DOHH2 (cell line): Measurements from ENCODE around the gene ART5.

Experiments
- H3F3A ChIP-seq: fragments of 200-600 bp; sonication (generic), shearing (Covaris generic); 2 replicates; pipeline ENCODE4 v1.6.0; 2016; ENCODE audit warnings: antibody characterized with exemption, mild to moderate bottlenecking; ENCODE audit not compliant: control insufficient read depth, insufficient read depth
- H3K27ac ChIP-seq: fragments of 200-600 bp; sonication (generic); 2 replicates; pipeline ENCODE4 v1.5.1; 2014; ENCODE audit warnings: low read depth, mild to moderate bottlenecking, low read length, moderate library complexity
- H3K27me3 ChIP-seq: fragments of 200-600 bp; sonication (generic); 2 replicates; pipeline ENCODE4 v1.6.1; 2014; ENCODE audit warnings: mild to moderate bottlenecking, low read length, mixed read lengths; ENCODE audit not compliant: control insufficient read depth
- H3K36me3 ChIP-seq: fragments of 200-600 bp; sonication (generic); 2 replicates; pipeline ENCODE4 v1.6.1; 2014; ENCODE audit warnings: mild to moderate bottlenecking, low read length, moderate library complexity, mixed read lengths; ENCODE audit not compliant: control insufficient read depth
- H3K4me1 ChIP-seq: fragments of 200-600 bp; sonication (generic); 2 replicates; pipeline ENCODE4 v1.6.1; 2014; ENCODE audit warnings: mild to moderate bottlenecking, low read length, mixed read lengths; ENCODE audit not compliant: control insufficient read depth
- H3K4me2 ChIP-seq: fragments of 200-600 bp; sonication (generic); 2 replicates; pipeline ENCODE4 v1.6.0; 2014; ENCODE audit warnings: mild to moderate bottlenecking, low read length, moderate library complexity
- H3K4me3 ChIP-seq: fragments of 200-600 bp; sonication (generic); 2 replicates; pipeline ENCODE4 v1.5.1; 2014; ENCODE audit warnings: mild to moderate bottlenecking, low read length, mixed read lengths
- H3K79me2 ChIP-seq: fragments of 200-600 bp; sonication (generic); 2 replicates; pipeline ENCODE4 v1.6.1; 2014; ENCODE audit warnings: mild to moderate bottlenecking, low read length, mixed read lengths; ENCODE audit not compliant: control insufficient read depth
- H3K9me2 ChIP-seq: fragments of 200-600 bp; sonication (generic); replicated peaks from 2 replicates; pipeline ENCODE4 v1.6.1; 2014; ENCODE audit warnings: mild to moderate bottlenecking, low read length, mixed read lengths; ENCODE audit not compliant: control insufficient read depth
- H3K9me3 ChIP-seq: fragments of 200-600 bp; sonication (generic); 2 replicates; pipeline ENCODE4 v1.6.1; 2014; ENCODE audit warnings: antibody characterized with exemption, low read length, mixed read lengths; ENCODE audit not compliant: control insufficient read depth, insufficient read depth
- H4K20me1 ChIP-seq: fragments of 200-600 bp; sonication (generic); 2 replicates; pipeline ENCODE4 v1.6.0; 2014; ENCODE audit warnings: low read depth, mild to moderate bottlenecking, antibody characterized with exemption, low read length, moderate library complexity; ENCODE audit not compliant: control insufficient read depth, insufficient read depth
- CTCF ChIP-seq: fragments of 200-600 bp; sonication (generic); IDR thresholded peaks from one replicate; pipeline ENCODE4 v1.5.1; 2014; ENCODE audit warnings: antibody characterized with exemption, mild to moderate bottlenecking, low read depth, low read length; ENCODE audit not compliant: poor library complexity, severe bottlenecking
- EZH2phosphoT487 ChIP-seq: fragments of 200-600 bp; sonication (generic); IDR thresholded peaks from 2 replicates; pipeline ENCODE4 v1.6.1; 2017; ENCODE audit warnings: borderline replicate concordance, mild to moderate bottlenecking, antibody characterized with exemption, low read length, moderate library complexity, mixed read lengths

ART5 gene

GRCh38 chr11:3622521-3622920, 19.3 kb downstream of the ART5 start:
- H3K36me3 ChIP-seq = no peaks in the 10 kb centered on the region
- H3K9me3 ChIP-seq = no peaks in the 10 kb centered on the region
- H3K27me3 ChIP-seq = no peaks in the 10 kb centered on the region
- no peaks in the 10 kb centered on the region for H4K20me1 ChIP-seq
- H3K4me1 ChIP-seq = no peaks in the 10 kb centered on the region
- H3K27ac ChIP-seq = no peak overlapping the region
- no peaks in the 10 kb centered on the region for H3K79me2 ChIP-seq
- H3K4me3 ChIP-seq = no peak overlapping the region
- TF ChIP-seq EZH2phosphoT487 = no peak
- TF ChIP-seq CTCF = no peak
- H3K9me2 ChIP-seq = no peaks in the 10 kb centered on the region
- no peaks in the 10 kb centered on the region for H3F3A ChIP-seq
- H3K4me2 ChIP-seq = no peak overlapping the region

- H3K4me1 ChIP-seq = no peaks in the 10 kb centered on the region
- no peaks in the 10 kb centered on the region for H3K36me3 ChIP-seq
- no peak overlapping the region for H3K4me2 ChIP-seq
- no peaks in the 10 kb centered on the region for H3F3A ChIP-seq
- no peaks in the 10 kb centered on the region for H4K20me1 ChIP-seq
- no peaks in the 10 kb centered on the region for H3K9me2 ChIP-seq
- no peak overlapping the region for H3K4me3 ChIP-seq
- H3K27me3 ChIP-seq = no peaks in the 10 kb centered on the region; the same call in 1 of the 2 replicates
- H3K27ac ChIP-seq = no peak overlapping the region
- H3K79me2 ChIP-seq = no peaks in the 10 kb centered on the region
- H3K9me3 ChIP-seq = no peaks in the 10 kb centered on the region
- no peak for TF ChIP-seq CTCF
- TF ChIP-seq EZH2phosphoT487 = no peak
Measured at GRCh38 chr11:3617990-3618389, 23.8 kb downstream of the ART5 start.

DNA sequence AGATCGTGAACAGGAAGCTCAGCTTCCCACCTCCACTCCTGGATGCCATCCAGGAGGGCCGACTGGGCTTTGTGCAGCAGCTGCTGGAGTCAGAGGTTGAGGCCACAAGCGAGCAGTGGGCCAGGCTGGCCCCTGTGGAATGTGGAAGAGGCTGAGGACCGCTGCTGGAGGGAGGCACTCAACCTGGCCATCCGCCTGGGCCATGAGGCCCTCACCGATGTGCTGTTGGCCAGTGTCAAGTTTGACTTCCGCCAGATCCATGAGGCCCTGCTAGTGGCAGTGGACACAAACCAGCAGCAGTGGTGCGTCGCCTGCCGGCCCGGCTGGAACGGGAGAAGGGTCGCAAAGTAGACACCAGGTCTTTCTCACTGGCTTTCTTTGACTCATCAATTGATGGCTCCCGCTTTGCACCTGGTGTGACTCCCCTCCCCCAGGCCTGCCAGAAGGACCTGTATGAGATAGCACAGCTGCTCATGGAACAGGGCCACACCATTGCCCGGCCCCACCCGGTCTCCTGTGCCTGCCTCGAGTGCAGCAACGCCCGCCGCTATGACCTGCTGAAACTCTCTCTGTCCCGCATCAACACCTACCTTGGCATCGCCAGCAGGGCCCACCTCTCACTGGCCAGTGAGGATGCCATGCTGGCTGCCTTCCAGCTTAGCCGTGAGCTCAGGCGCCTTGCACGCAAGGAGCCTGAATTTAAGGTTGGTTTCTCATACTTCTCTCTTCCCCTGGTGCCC, 24.9 kb downstream of the ART5 start:
- no peak overlapping the region for H3K4me2 ChIP-seq
- no peaks in the 10 kb centered on the region for H3K9me3 ChIP-seq
- H3K36me3 ChIP-seq = no peaks in the 10 kb centered on the region
- H4K20me1 ChIP-seq = no peaks in the 10 kb centered on the region
- no peak overlapping the region for H3K27ac ChIP-seq
- no peak overlapping the region for H3K4me3 ChIP-seq
- TF ChIP-seq EZH2phosphoT487 (no peak), CTCF (no peak)
- no peaks in the 10 kb centered on the region for H3K79me2 ChIP-seq
- no peaks in the 10 kb centered on the region for H3K9me2 ChIP-seq
- no peaks in the 10 kb centered on the region for H3K4me1 ChIP-seq
- no peaks in the 10 kb centered on the region for H3F3A ChIP-seq
- no peaks in the 10 kb centered on the region; the same call in 1 of the 2 replicates for H3K27me3 ChIP-seq
